Caco-2 (cell line): Measurements from ENCODE around the gene RCAN1. TPM values are rescaled to one million over a fixed set of nuclear protein-coding genes. Genes with fewer than 3 reads are reported as not detected.

Source experiments
- BruUV-seq: library from RNA; stranded (reverse); fragments of 400-500 nt; replicated peaks from 2 replicates; lab custom pipeline; 2021; lab: Mats Ljungman, UMichigan
- CTCF ChIA-PET: fragments of 300-600 bp; sonication (Branson Sonifier 250); formaldehyde crosslinking; loops from one replicate; lab custom pipeline; 2022; ENCODE audit warnings: antibody characterized with exemption; lab: Charles Lee
- POLR2A ChIA-PET: fragments of 300-600 bp; sonication (Branson Sonifier 250); formaldehyde crosslinking; loops from one replicate; lab custom pipeline; 2022; ENCODE audit warnings: antibody characterized with exemption; lab: Charles Lee
- DNase-seq, 2 experiments: peaks; one replicate each; pipeline versions ENCODE4 v3.0.0 to v3.0.0-alpha.2; 2020 to 2022
- H3K27me3 ChIP-seq: replicated peaks from 2 replicates; pipeline ENCODE4 v1.6.0; 2011; ENCODE audit warnings: low read length; ENCODE audit not compliant: control insufficient read depth, insufficient read depth
- H3K36me3 ChIP-seq: 2 replicates; pipeline ENCODE4 v1.5.1; 2011; ENCODE audit warnings: low read length; ENCODE audit not compliant: control insufficient read depth, insufficient read depth
- H3K4me1 ChIP-seq: fragments of 250-450 bp; sonication (Bioruptor Pico); 2 replicates; pipeline ENCODE4 v1.5.1; 2020; ENCODE audit warnings: mild to moderate bottlenecking
- H3K4me3 ChIP-seq: 2 replicates; pipeline ENCODE4 v1.5.1; 2011; ENCODE audit warnings: low read depth, mild to moderate bottlenecking, control low read depth, low read length
- H3K9me3 ChIP-seq: fragments of 250-450 bp; sonication (Bioruptor Pico); 2 replicates; pipeline ENCODE4 v1.5.1; 2020; ENCODE audit warnings: mild to moderate bottlenecking, moderate library complexity
- H3K27ac Mint-ChIP-seq: one replicate; pipeline ENCODE4 v1.8.0; 2022; ENCODE audit warnings: mixed read lengths; ENCODE audit not compliant: unreplicated experiment
- H3K27me3 Mint-ChIP-seq: one replicate; pipeline ENCODE4 v1.8.0; 2022; ENCODE audit warnings: mixed read lengths; ENCODE audit not compliant: insufficient read depth, unreplicated experiment
- H3K36me3 Mint-ChIP-seq: one replicate; pipeline ENCODE4 v1.8.0; 2022; ENCODE audit warnings: mild to moderate bottlenecking, mixed read lengths; ENCODE audit not compliant: insufficient read depth, unreplicated experiment
- H3K4me1 Mint-ChIP-seq: one replicate; pipeline ENCODE4 v1.8.0; 2022; ENCODE audit warnings: low read depth, mixed read lengths; ENCODE audit not compliant: unreplicated experiment
- H3K4me3 Mint-ChIP-seq: one replicate; pipeline ENCODE4 v1.8.0; 2022; ENCODE audit warnings: mild to moderate bottlenecking, moderate library complexity, mixed read lengths; ENCODE audit not compliant: unreplicated experiment
- H3K9me3 Mint-ChIP-seq: one replicate; pipeline ENCODE4 v1.8.0; 2022; ENCODE audit warnings: mixed read lengths; ENCODE audit not compliant: unreplicated experiment
- CTCF ChIP-seq, 2 experiments: fragments of 200-600 bp in 1 of 2; IDR thresholded peaks; 1 replicate in 1 of 2; 2 replicates in 1 of 2; pipeline versions ENCODE4 v1.5.1 to v1.8.0; 2011 to 2022; ENCODE audit warnings: antibody characterized with exemption in 1 of 2, control low read depth in 1 of 2, inconsistent platforms in 1 of 2, low read depth in 1 of 2, low read length in 1 of 2, mild to moderate bottlenecking in 1 of 2, moderate library complexity in 1 of 2; ENCODE audit not compliant: insufficient read depth in 1 of 2, severe bottlenecking in 1 of 2, unreplicated experiment in 1 of 2
- intact Hi-C: fragments of 100-400 bp; cut with micrococcal nuclease; formaldehyde crosslinking; loops from one replicate; pipeline ENCODE4 v1.10.0; 2022; ENCODE audit not compliant: unreplicated experiment
- total RNA-seq: library from RNA; stranded (reverse); gene quantifications from 2 replicates; pipeline ENCODE4 v1.2.3, GENCODE V29; 2022

Gene RCAN1
- total RNA-seq, 1 experiment from 2014 or later = 29.4 TPM

- no peak overlapping the region for H3K4me3 Mint-ChIP-seq
- no peaks in the 10 kb centered on the region for H3K27me3 Mint-ChIP-seq
- intact Hi-C loops = no loop called here
- DNase-seq = no peak
- H3K4me1 Mint-ChIP-seq = no peaks in the 10 kb centered on the region
- no TSS peak for BruUV-seq
- CTCF ChIA-PET = interaction anchor here (0.6 to 3.1 kb wide), 2 partner anchors 9 to 101 kb away, joined by 4 to 8 read pairs; no protein-coding TSS in a partner anchor
- H3K9me3 ChIP-seq = no peaks in the 10 kb centered on the region
- no peaks in the 10 kb centered on the region for H3K36me3 ChIP-seq
- no peaks in the 10 kb centered on the region for H3K27me3 ChIP-seq
- H3K4me1 ChIP-seq = peaks cover 13% of the 10 kb centered on the region
- H3K27ac Mint-ChIP-seq = no peak overlapping the region
- no peaks in the 10 kb centered on the region for H3K36me3 Mint-ChIP-seq
- TF ChIP-seq CTCF (IDR thresholded peaks at IDR 0.05; ENCODE audit: insufficient read depth in 1 of 2, low read depth in 1 of 2, low read length in 1 of 2, severe bottlenecking in 1 of 2, unreplicated experiment in 1 of 2) = no peak
- POLR2A ChIA-PET = no interaction called here
- H3K4me3 ChIP-seq = no peak overlapping the region
- H3K9me3 Mint-ChIP-seq = no peaks in the 10 kb centered on the region
These were observed 2.9 kb downstream of the RCAN1 start for GRCh38 chr21:34612056-34612455.

- intact Hi-C loops = no loop called here
- no peak overlapping the region for H3K4me3 ChIP-seq
- H3K9me3 ChIP-seq = no peaks in the 10 kb centered on the region
- TF ChIP-seq CTCF (IDR thresholded peaks at IDR 0.05; ENCODE audit: insufficient read depth in 1 of 2, low read depth in 1 of 2, low read length in 1 of 2, severe bottlenecking in 1 of 2, unreplicated experiment in 1 of 2) = no peak
- Mint-ChIP-seq H3K9me3 (no peaks in the 10 kb centered on the region), H3K27ac (no peak overlapping the region), H3K4me3 (no peak overlapping the region), H3K4me1 (no peaks in the 10 kb centered on the region), H3K36me3 (no peaks in the 10 kb centered on the region), H3K27me3 (no peaks in the 10 kb centered on the region)
- POLR2A ChIA-PET = interaction anchor here (0.6 kb wide), 1 partner anchor 85 kb away, joined by 3 read pairs; no protein-coding TSS in a partner anchor
- CTCF ChIA-PET = interaction anchor here (0.6 to 3.1 kb wide), 2 partner anchors 9 to 101 kb away, joined by 4 to 8 read pairs; no protein-coding TSS in a partner anchor
- no peaks in the 10 kb centered on the region for H3K36me3 ChIP-seq
- H3K4me1 ChIP-seq = peaks cover 13% of the 10 kb centered on the region
- no peak for DNase-seq
- BruUV-seq = no TSS peak
- H3K27me3 ChIP-seq = no peaks in the 10 kb centered on the region
These were observed 3.4 kb downstream of the RCAN1 start for GRCh38 chr21:34611528-34611927.

GRCh38 chr21:34609933-34610549 is 4.9 kb downstream of the RCAN1 start:
- Histone ChIP-seq H3K36me3 (no peaks in the 10 kb centered on the region), H3K4me3 (no peak overlapping the region), H3K27me3 (no peaks in the 10 kb centered on the region), H3K9me3 (no peaks in the 10 kb centered on the region), H3K4me1 (peaks cover 9% of the 10 kb centered on the region; the same call in 1 of the 2 replicates)
- Mint-ChIP-seq H3K4me3 (no peak overlapping the region), H3K27me3 (no peaks in the 10 kb centered on the region), H3K36me3 (no peaks in the 10 kb centered on the region), H3K9me3 (no peaks in the 10 kb centered on the region), H3K4me1 (no peaks in the 10 kb centered on the region), H3K27ac (no peak overlapping the region)
- CTCF ChIA-PET = no interaction called here
- no peak for TF ChIP-seq CTCF (IDR thresholded peaks at IDR 0.05; ENCODE audit: insufficient read depth in 1 of 2, low read depth in 1 of 2, low read length in 1 of 2, severe bottlenecking in 1 of 2, unreplicated experiment in 1 of 2)
- no TSS peak for BruUV-seq
- intact Hi-C loops = no loop called here
- no peak for DNase-seq
- POLR2A ChIA-PET = no interaction called here
